GM18907 (cell line): ENCODE measurements around the gene C11orf21.

Experiments used
- ATAC-seq: cut with Tn5 transposase; IDR thresholded peaks from one replicate; pipeline ENCODE4 v1.9.1; 2021; ENCODE audit warnings: mild to moderate bottlenecking, moderate library complexity; ENCODE audit not compliant: unreplicated experiment

C11orf21 gene

GRCh38 chr11:2273311-2273710 lies 28.4 kb downstream of the C11orf21 start:
- no peak for ATAC-seq

GRCh38 chr11:2272946-2273280 lies 28.8 kb downstream of the C11orf21 start:
- ATAC-seq = no peak

GRCh38 chr11:2272228-2272945 lies 29.3 kb downstream of the C11orf21 start:
- no peak for ATAC-seq

GRCh38 chr11:2271327-2272227 lies 30.1 kb downstream of the C11orf21 start:
- no peak for ATAC-seq

GRCh38 chr11:2271077-2271326 lies 30.7 kb downstream of the C11orf21 start:
- ATAC-seq = no peak

GRCh38 chr11:2270322-2271076 lies 31.2 kb downstream of the C11orf21 start, which contains the start of gene ASCL2:
TSS of gene ASCL2 (minus strand) at chr11:2270588. CDS start at chr11:2270332, 256 bp downstream.
- ATAC-seq = no peak

- ATAC-seq = no peak
Observed at GRCh38 chr11:2269601-2270321, 32.0 kb downstream of the C11orf21 start.

- ATAC-seq = no peak
Observed at GRCh38 chr11:2268729-2269600, 32.8 kb downstream of the C11orf21 start.

GRCh38 chr11:2267851-2268728 lies 33.6 kb downstream of the C11orf21 start:
- no peak for ATAC-seq

GRCh38 chr11:2267306-2267850 lies 34.3 kb downstream of the C11orf21 start:
- no peak for ATAC-seq

- ATAC-seq = no peak
Observed at GRCh38 chr11:2266586-2267305, 35.0 kb downstream of the C11orf21 start.

GRCh38 chr11:2265854-2266585 lies 35.7 kb downstream of the C11orf21 start:
- ATAC-seq = no peak

- ATAC-seq = peak; percentile 43
Observed at GRCh38 chr11:2265396-2265795, 36.3 kb downstream of the C11orf21 start.

- ATAC-seq = no peak
Observed at GRCh38 chr11:2264366-2265053, 37.2 kb downstream of the C11orf21 start.

GRCh38 chr11:2263724-2264360 lies 37.9 kb downstream of the C11orf21 start:
- ATAC-seq = no peak

- ATAC-seq = no peak
Observed at GRCh38 chr11:2263071-2263565, 38.6 kb downstream of the C11orf21 start.
